ENCODE measurements around the gene ABCC1. TPM values are rescaled to one million over a fixed set of nuclear protein-coding genes. Genes with fewer than 3 reads are reported as not detected.

ABCC1 gene
- total RNA-seq, 8 experiments from 2014 or later: 8.6 to 117 (median 11.9) TPM

GRCh38 chr16:16133943-16134604, 184.7 kb downstream of the ABCC1 start:
- Histone ChIP-seq H3K4me3 (no peak overlapping the region), H3K4me1 (replicated peaks in 1 of 2) (no peaks in the 10 kb centered on the region), H3K27ac (no peak overlapping the region)
- 80 to 100% (median 89%) methylated on average over 1 to 6 of the region's 21 CpGs; no CpG with 5 or more reads in 7 of the 10 experiments for WGBS, 10 experiments
- no peak for ATAC-seq (replicated peaks in 6 of 8)
- in situ Hi-C loops (cut with MboI; ENCODE audit: low pct_unique_long_range_greater_than_20kb in 2 of 9, low sequenced_read_pairs in 9 of 9, unreplicated experiment in 9 of 9): loop anchor here in 2 of 9 experiments (25.0 kb wide), 2 partner anchors 272 to 372 kb away; partner anchors contain the start of gene MYH11 (in 2 of the 2)

- no peak overlapping the region for H3K4me3 ChIP-seq
- in situ Hi-C loops (cut with MboI; ENCODE audit: low pct_unique_long_range_greater_than_20kb in 2 of 9, low sequenced_read_pairs in 9 of 9, unreplicated experiment in 9 of 9): loop anchor here in 2 of 9 experiments (25.0 kb wide), 2 partner anchors 274 to 374 kb away; partner anchors contain the start of gene MYH11 (in 2 of the 2)
These were observed 187.2 kb downstream of the ABCC1 start for GRCh38 chr16:16136588-16136987.

GRCh38 chr16:16137110-16137509, 187.7 kb downstream of the ABCC1 start:
- no peak overlapping the region for H3K4me3 ChIP-seq
- in situ Hi-C loops (cut with MboI; ENCODE audit: low pct_unique_long_range_greater_than_20kb in 2 of 9, low sequenced_read_pairs in 9 of 9, unreplicated experiment in 9 of 9): loop anchor here in 2 of 9 experiments (25.0 kb wide), 2 partner anchors 275 to 375 kb away; partner anchors contain the start of gene MYH11 (in 2 of the 2)
- 66 to 100% (median 86%) methylated on average over 1 to 6 of the region's 8 CpGs; no CpG with 5 or more reads in 3 of the 10 experiments for WGBS, 10 experiments
- no peak for ATAC-seq (replicated peaks in 6 of 8)
- no peaks in the 10 kb centered on the region for H3K4me1 ChIP-seq (replicated peaks in 1 of 2)
- H3K27ac ChIP-seq: no peak overlapping the region

More at GRCh38 chr16:16136588-16136987, 187.2 kb downstream of the ABCC1 start:
- Histone ChIP-seq H3K27ac (no peak overlapping the region), H3K4me1 (replicated peaks in 1 of 2) (no peaks in the 10 kb centered on the region)
- no peak for ATAC-seq (replicated peaks in 6 of 8)
- 80 to 100% (median 100%) methylated on average over 1 to 3 of the region's 6 CpGs; no CpG with 5 or more reads in 5 of the 10 experiments for WGBS, 10 experiments

- Histone ChIP-seq H3K4me1 (replicated peaks in 1 of 2) (no peaks in the 10 kb centered on the region), H3K27ac (no peak overlapping the region), H3K4me3 (no peak overlapping the region)
- WGBS, 10 experiments: 60 to 100% (median 98%) methylated on average over 1 to 8 of the region's 15 CpGs; no CpG with 5 or more reads in 4 of the 10 experiments
- ATAC-seq (replicated peaks in 6 of 8): no peak
- in situ Hi-C loops (cut with MboI; ENCODE audit: low pct_unique_long_range_greater_than_20kb in 2 of 9, low sequenced_read_pairs in 9 of 9, unreplicated experiment in 9 of 9): loop anchor here in 2 of 9 experiments (25.0 kb wide), 2 partner anchors 276 to 376 kb away; partner anchors contain the start of gene MYH11 (in 2 of the 2)
These were observed 188.7 kb downstream of the ABCC1 start for GRCh38 chr16:16138034-16138635.

GRCh38 chr16:16139061-16139460, 189.6 kb downstream of the ABCC1 start:
- in situ Hi-C loops (cut with MboI; ENCODE audit: low pct_unique_long_range_greater_than_20kb in 2 of 9, low sequenced_read_pairs in 9 of 9, unreplicated experiment in 9 of 9): loop anchor here in 2 of 9 experiments (25.0 kb wide), 2 partner anchors 277 to 377 kb away; partner anchors contain the start of gene MYH11 (in 2 of the 2)
- ATAC-seq (replicated peaks in 6 of 8): no peak
- WGBS, 10 experiments: 90 to 100% (median 100%) methylated on average over 1 to 8 of the region's 10 CpGs; no CpG with 5 or more reads in 4 of the 10 experiments
- Histone ChIP-seq H3K4me1 (replicated peaks in 1 of 2) (no peaks in the 10 kb centered on the region), H3K4me3 (no peak overlapping the region), H3K27ac (no peak overlapping the region)

- H3K4me1 ChIP-seq (replicated peaks in 1 of 2): no peaks in the 10 kb centered on the region
- H3K27ac ChIP-seq: no peak overlapping the region
- no peak overlapping the region for H3K4me3 ChIP-seq
- WGBS, 10 experiments: 88 to 100% (median 100%) methylated on average over 1 to 4 of the region's 7 CpGs; no CpG with 5 or more reads in 3 of the 10 experiments
- ATAC-seq (replicated peaks in 6 of 8): no peak
- in situ Hi-C loops (cut with MboI; ENCODE audit: low pct_unique_long_range_greater_than_20kb in 2 of 9, low sequenced_read_pairs in 9 of 9, unreplicated experiment in 9 of 9): loop anchor here in 2 of 9 experiments (25.0 kb wide), 2 partner anchors 278 to 378 kb away; partner anchors contain the start of gene MYH11 (in 2 of the 2)
These were observed 190.4 kb downstream of the ABCC1 start for GRCh38 chr16:16139806-16140205.

- H3K4me3 ChIP-seq: no peak overlapping the region
- in situ Hi-C loops (cut with MboI; ENCODE audit: low pct_unique_long_range_greater_than_20kb in 2 of 9, low sequenced_read_pairs in 9 of 9, unreplicated experiment in 9 of 9): loop anchor here in 2 of 9 experiments (25.0 kb wide), 2 partner anchors 278 to 378 kb away; partner anchors contain the start of gene MYH11 (in 2 of the 2)
- ATAC-seq (replicated peaks in 6 of 8): no peak
- no peaks in the 10 kb centered on the region for H3K4me1 ChIP-seq (replicated peaks in 1 of 2)
- WGBS, 10 experiments: 67 to 100% (median 100%) methylated on average over 1 to 4 of the region's 4 CpGs; no CpG with 5 or more reads in 1 of the 10 experiments
- H3K27ac ChIP-seq: no peak overlapping the region
These were observed 191.1 kb downstream of the ABCC1 start for GRCh38 chr16:16140537-16140936.

- H3K4me3 ChIP-seq: no peak overlapping the region
These were observed 191.7 kb downstream of the ABCC1 start for GRCh38 chr16:16141141-16141540.

GRCh38 chr16:16141784-16142396, 192.5 kb downstream of the ABCC1 start:
- no CpG with 5 or more reads among the region's 7 CpGs for WGBS, 10 experiments
- ATAC-seq (replicated peaks in 6 of 8): no peak
- in situ Hi-C loops (cut with MboI; ENCODE audit: low pct_unique_long_range_greater_than_20kb in 2 of 9, low sequenced_read_pairs in 9 of 9, unreplicated experiment in 9 of 9): loop anchor here in 2 of 9 experiments (25.0 kb wide), 2 partner anchors 280 to 380 kb away; partner anchors contain the start of gene MYH11 (in 2 of the 2)
- H3K4me3 ChIP-seq: no peak overlapping the region
- H3K4me1 ChIP-seq (replicated peaks in 1 of 2): no peaks in the 10 kb centered on the region
- H3K27ac ChIP-seq: no peak overlapping the region

More at GRCh38 chr16:16141141-16141540, 191.7 kb downstream of the ABCC1 start:
- Histone ChIP-seq H3K4me1 (replicated peaks in 1 of 2) (no peaks in the 10 kb centered on the region), H3K27ac (no peak overlapping the region)
- in situ Hi-C loops (cut with MboI; ENCODE audit: low pct_unique_long_range_greater_than_20kb in 2 of 9, low sequenced_read_pairs in 9 of 9, unreplicated experiment in 9 of 9): loop anchor here in 2 of 9 experiments (25.0 kb wide), 2 partner anchors 279 to 379 kb away; partner anchors contain the start of gene MYH11 (in 2 of the 2)
- no peak for ATAC-seq (replicated peaks in 6 of 8)
- 86 to 100% (median 100%) methylated on average over 1 to 5 of the region's 11 CpGs; no CpG with 5 or more reads in 5 of the 10 experiments for WGBS, 10 experiments

GRCh38 chr16:16143038-16143763, 193.8 kb downstream of the ABCC1 start:
- in situ Hi-C loops (cut with MboI; ENCODE audit: low pct_unique_long_range_greater_than_20kb in 2 of 9, low sequenced_read_pairs in 9 of 9, unreplicated experiment in 9 of 9): loop anchor here in 2 of 9 experiments (25.0 kb wide), 2 partner anchors 281 to 381 kb away; partner anchors contain the start of gene MYH11 (in 2 of the 2)
- Histone ChIP-seq H3K27ac (no peak overlapping the region), H3K4me1 (replicated peaks in 1 of 2) (no peaks in the 10 kb centered on the region), H3K4me3 (no peak overlapping the region)
- WGBS, 10 experiments: 77 to 100% (median 91%) methylated on average over 1 to 9 of the region's 15 CpGs
- no peak for ATAC-seq (replicated peaks in 6 of 8)

GRCh38 chr16:16143931-16144330, 194.5 kb downstream of the ABCC1 start:
- ATAC-seq (replicated peaks in 6 of 8): no peak
- in situ Hi-C loops (cut with MboI; ENCODE audit: low pct_unique_long_range_greater_than_20kb in 2 of 9, low sequenced_read_pairs in 9 of 9, unreplicated experiment in 9 of 9): loop anchor here in 2 of 9 experiments (25.0 kb wide), 2 partner anchors 282 to 382 kb away; partner anchors contain the start of gene MYH11 (in 2 of the 2)
- Histone ChIP-seq H3K4me1 (replicated peaks in 1 of 2) (no peaks in the 10 kb centered on the region), H3K4me3 (no peak overlapping the region), H3K27ac (no peak overlapping the region)
- WGBS, 10 experiments: 69 to 100% (median 94%) methylated on average over 1 to 4 of the region's 8 CpGs; no CpG with 5 or more reads in 3 of the 10 experiments

GRCh38 chr16:16144416-16144815, 195.0 kb downstream of the ABCC1 start:
- WGBS, 10 experiments: 40 to 100% (median 94%) methylated on average over 1 to 5 of the region's 5 CpGs; no CpG with 5 or more reads in 4 of the 10 experiments
- H3K27ac ChIP-seq: no peak overlapping the region
- in situ Hi-C loops (cut with MboI; ENCODE audit: low pct_unique_long_range_greater_than_20kb in 2 of 9, low sequenced_read_pairs in 9 of 9, unreplicated experiment in 9 of 9): loop anchor here in 2 of 9 experiments (25.0 kb wide), 2 partner anchors 282 to 382 kb away; partner anchors contain the start of gene MYH11 (in 2 of the 2)
- ATAC-seq (replicated peaks in 6 of 8): peak in 1 of 8 experiments; percentile 5
- H3K4me3 ChIP-seq: no peak overlapping the region
- no peaks in the 10 kb centered on the region for H3K4me1 ChIP-seq (replicated peaks in 1 of 2)

All from motor neuron (in vitro differentiated cells).